Fibroblast of lung (primary cell): ENCODE results near the gene S100A9. TPM values are rescaled to one million over a fixed set of nuclear protein-coding genes. Genes with fewer than 3 reads are reported as not detected.
"Not testable (repeated sequence)": the region's sequence is repeated elsewhere in the genome, so short reads cannot be mapped to it uniquely, and the experiment has no call there.

Experiments used
- DNase-seq, 2 donors: peaks; one replicate each; pipeline versions ENCODE4 v3.0.0 to v3.0.0-alpha.2; 2010; ENCODE audit warnings: low read depth in 2 of 2
- H2AFZ ChIP-seq: 2 replicates; pipeline ENCODE4 v1.5.1; 2012; ENCODE audit warnings: low read length, control low read depth, inconsistent platforms
- H3K27ac ChIP-seq: 2 replicates; pipeline ENCODE4 v1.5.1; 2011; ENCODE audit warnings: low read length, control low read depth; ENCODE audit not compliant: insufficient read depth
- H3K27me3 ChIP-seq: 2 replicates; pipeline ENCODE4 v1.5.1; 2011; ENCODE audit warnings: mild to moderate bottlenecking, low read length; ENCODE audit not compliant: control insufficient read depth, insufficient read depth
- H3K36me3 ChIP-seq: 2 replicates; pipeline ENCODE4 v1.5.1; 2011; ENCODE audit warnings: low read length; ENCODE audit not compliant: control insufficient read depth, insufficient read depth
- H3K4me1 ChIP-seq: 2 replicates; pipeline ENCODE4 v1.5.1; 2011; ENCODE audit warnings: low read length; ENCODE audit not compliant: control insufficient read depth, insufficient read depth; ENCODE audit errors: extremely low read depth
- H3K4me2 ChIP-seq: 2 replicates; pipeline ENCODE4 v1.5.1; 2011; ENCODE audit warnings: low read length, control low read depth; ENCODE audit not compliant: insufficient read depth; ENCODE audit errors: extremely low read depth
- H3K4me3 ChIP-seq, 4 experiments: fragments of 200-600 bp in 1 of 4; sonication (generic) in 1 of 4; replicated peaks in 1 of 4; 2 replicates each; pipeline ENCODE4 v1.5.1; 2011 to 2016; ENCODE audit warnings: low read length in 4 of 4, low read depth in 3 of 4, mild to moderate bottlenecking in 3 of 4, control low read depth in 2 of 4, inconsistent platforms in 1 of 4, mixed read lengths in 1 of 4; ENCODE audit not compliant: insufficient read depth in 1 of 4; ENCODE audit errors: control extremely low read depth in 1 of 4
- H3K79me2 ChIP-seq: 2 replicates; pipeline ENCODE4 v1.5.1; 2012; ENCODE audit warnings: mild to moderate bottlenecking, low read length, inconsistent platforms; ENCODE audit not compliant: control insufficient read depth, insufficient read depth
- H3K9ac ChIP-seq: 2 replicates; pipeline ENCODE4 v1.5.1; 2011; ENCODE audit warnings: mild to moderate bottlenecking, low read length, control low read depth; ENCODE audit not compliant: insufficient read depth
- H3K9me3 ChIP-seq: 2 replicates; pipeline ENCODE4 v1.5.1; 2012; ENCODE audit warnings: low read depth, low read length; ENCODE audit not compliant: control insufficient read depth, insufficient read depth
- H4K20me1 ChIP-seq: 2 replicates; pipeline ENCODE4 v1.5.1; 2011; ENCODE audit warnings: low read length; ENCODE audit not compliant: control insufficient read depth, insufficient read depth; ENCODE audit errors: extremely low read depth
- EZH2 ChIP-seq: IDR thresholded peaks from 2 replicates; pipeline ENCODE4 v1.5.1; 2012; ENCODE audit warnings: low read length, control low read depth, mild to moderate bottlenecking; ENCODE audit errors: missing control alignments
- polyA plus RNA-seq, 2 donors: library from polyadenylated mRNA; depleted of rRNA in 1 of 2; stranded (reverse) in 1 of 2; unstranded in 1 of 2; fragments of >200 nt; gene quantifications; 2 replicates each; pipeline ENCODE4 v1.2.1, GENCODE V29; 2011 to 2012; ENCODE audit warnings: missing spikeins in 1 of 2
- total RNA-seq: library from RNA; depleted of rRNA; stranded (reverse); fragments of >200 nt; gene quantifications from 2 replicates; pipeline ENCODE4 v1.2.1, GENCODE V29; 2014
- TF ChIP-seq, protein P1 (sequence below), 2 donors: IDR thresholded peaks in 1 of 2; conservative IDR thresholded peaks in 1 of 2; 1 replicate in 1 of 2; 2 replicates in 1 of 2; pipeline ENCODE4 v1.5.1; 2011 to 2012; ENCODE audit warnings: low read length in 2 of 2, control low read depth in 1 of 2, inconsistent platforms in 1 of 2, low read depth in 1 of 2, mild to moderate bottlenecking in 1 of 2

The S100A9 gene
- total and polyA plus RNA-seq, 2 donors (not counting 1 experiment from before 2014, with no cell fraction given) = not detected

DNA sequence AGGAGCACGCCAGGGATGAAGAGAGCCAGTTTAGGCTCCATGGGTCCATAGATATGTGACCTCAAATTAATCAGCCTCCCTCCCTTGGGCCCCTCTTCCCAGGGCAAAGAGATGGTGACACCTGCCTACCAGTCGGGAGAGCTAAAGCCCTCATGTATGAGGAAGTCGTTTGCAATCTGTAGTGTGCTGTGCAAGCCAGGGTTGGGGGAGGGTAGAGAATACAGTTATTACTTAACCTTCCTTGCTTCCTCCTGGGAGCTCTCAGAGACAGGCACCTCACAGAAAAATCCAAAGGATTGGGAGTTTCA, 13.0 kb upstream of the S100A9 start:
- H3K27ac ChIP-seq = no peak overlapping the region
- no peak overlapping the region for H3K4me2 ChIP-seq
- no peaks in the 10 kb centered on the region for H3K9me3 ChIP-seq
- peaks cover 12% of the 10 kb centered on the region for H3K27me3 ChIP-seq
- no peak overlapping the region for H2AFZ ChIP-seq
- H4K20me1 ChIP-seq = no peaks in the 10 kb centered on the region
- no peak for TF ChIP-seq EZH2
- TF ChIP-seq, protein P1, sequence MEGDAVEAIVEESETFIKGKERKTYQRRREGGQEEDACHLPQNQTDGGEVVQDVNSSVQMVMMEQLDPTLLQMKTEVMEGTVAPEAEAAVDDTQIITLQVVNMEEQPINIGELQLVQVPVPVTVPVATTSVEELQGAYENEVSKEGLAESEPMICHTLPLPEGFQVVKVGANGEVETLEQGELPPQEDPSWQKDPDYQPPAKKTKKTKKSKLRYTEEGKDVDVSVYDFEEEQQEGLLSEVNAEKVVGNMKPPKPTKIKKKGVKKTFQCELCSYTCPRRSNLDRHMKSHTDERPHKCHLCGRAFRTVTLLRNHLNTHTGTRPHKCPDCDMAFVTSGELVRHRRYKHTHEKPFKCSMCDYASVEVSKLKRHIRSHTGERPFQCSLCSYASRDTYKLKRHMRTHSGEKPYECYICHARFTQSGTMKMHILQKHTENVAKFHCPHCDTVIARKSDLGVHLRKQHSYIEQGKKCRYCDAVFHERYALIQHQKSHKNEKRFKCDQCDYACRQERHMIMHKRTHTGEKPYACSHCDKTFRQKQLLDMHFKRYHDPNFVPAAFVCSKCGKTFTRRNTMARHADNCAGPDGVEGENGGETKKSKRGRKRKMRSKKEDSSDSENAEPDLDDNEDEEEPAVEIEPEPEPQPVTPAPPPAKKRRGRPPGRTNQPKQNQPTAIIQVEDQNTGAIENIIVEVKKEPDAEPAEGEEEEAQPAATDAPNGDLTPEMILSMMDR (conservative IDR thresholded peaks at IDR 0.05 in 1 of 2, IDR thresholded peaks at IDR 0.05 in 1 of 2; ENCODE audit: low read depth in 1 of 2, low read length in 2 of 2) = no peak
- H3K79me2 ChIP-seq = no peaks in the 10 kb centered on the region
- DNase-seq = no peak
- H3K4me3 ChIP-seq = no peak overlapping the region
- no peaks in the 10 kb centered on the region for H3K4me1 ChIP-seq
- H3K36me3 ChIP-seq = no peaks in the 10 kb centered on the region
- no peak overlapping the region for H3K9ac ChIP-seq

DNA sequence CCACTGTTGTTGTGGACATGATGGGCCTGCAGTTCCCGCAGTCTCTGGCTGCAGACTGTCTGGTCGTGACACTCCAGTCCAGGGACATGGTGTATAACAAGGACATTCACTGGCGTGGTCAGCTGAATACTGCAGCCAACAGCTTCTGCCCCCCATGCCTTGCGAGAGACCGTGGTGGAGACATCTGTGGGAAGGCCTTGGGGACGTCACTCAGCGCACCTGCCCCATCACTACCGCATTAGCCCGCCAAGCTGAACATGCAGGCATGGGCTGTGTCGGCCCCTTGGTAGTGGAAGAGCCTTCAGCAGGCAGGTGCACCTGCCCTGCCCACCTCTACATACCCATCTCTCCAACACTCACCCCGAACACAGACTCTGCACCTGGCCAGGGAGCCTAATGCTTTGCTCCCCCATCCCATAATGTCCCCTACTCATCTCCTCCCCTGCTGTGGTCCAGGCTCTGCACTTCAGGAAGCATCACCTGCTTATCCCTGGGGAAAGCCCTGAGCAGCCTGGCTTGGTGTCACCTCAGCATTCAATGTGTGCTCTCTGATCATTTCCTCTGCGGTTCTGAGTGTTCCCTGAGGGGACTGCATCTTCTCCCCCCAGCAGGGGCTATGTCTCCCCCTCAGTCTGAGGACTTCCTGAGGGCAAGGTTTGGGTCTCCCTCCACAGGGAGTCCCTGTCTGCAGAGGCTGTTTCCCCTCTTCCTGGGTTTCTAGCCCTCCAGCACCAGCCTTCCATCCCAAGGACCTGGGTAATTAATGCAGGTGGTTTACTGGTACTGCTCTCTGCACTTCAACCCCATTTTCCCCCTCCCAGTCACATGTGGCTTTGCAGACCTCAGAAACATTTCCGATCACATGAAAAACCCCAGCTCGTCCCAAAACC, 12.2 kb upstream of the S100A9 start:
- Histone ChIP-seq H3K9ac (no peak overlapping the region), H3K4me3 (no peak overlapping the region), H3K79me2 (no peaks in the 10 kb centered on the region), H3K9me3 (no peaks in the 10 kb centered on the region), H3K4me2 (no peak overlapping the region), H2AFZ (no peak overlapping the region), H3K27ac (no peak overlapping the region), H3K27me3 (peaks cover 12% of the 10 kb centered on the region), H4K20me1 (no peaks in the 10 kb centered on the region), H3K36me3 (no peaks in the 10 kb centered on the region), H3K4me1 (no peaks in the 10 kb centered on the region)
- DNase-seq = no peak
- TF ChIP-seq, protein P1 (conservative IDR thresholded peaks at IDR 0.05 in 1 of 2, IDR thresholded peaks at IDR 0.05 in 1 of 2; ENCODE audit: low read depth in 1 of 2, low read length in 2 of 2) = no peak
- no peak for TF ChIP-seq EZH2

DNA sequence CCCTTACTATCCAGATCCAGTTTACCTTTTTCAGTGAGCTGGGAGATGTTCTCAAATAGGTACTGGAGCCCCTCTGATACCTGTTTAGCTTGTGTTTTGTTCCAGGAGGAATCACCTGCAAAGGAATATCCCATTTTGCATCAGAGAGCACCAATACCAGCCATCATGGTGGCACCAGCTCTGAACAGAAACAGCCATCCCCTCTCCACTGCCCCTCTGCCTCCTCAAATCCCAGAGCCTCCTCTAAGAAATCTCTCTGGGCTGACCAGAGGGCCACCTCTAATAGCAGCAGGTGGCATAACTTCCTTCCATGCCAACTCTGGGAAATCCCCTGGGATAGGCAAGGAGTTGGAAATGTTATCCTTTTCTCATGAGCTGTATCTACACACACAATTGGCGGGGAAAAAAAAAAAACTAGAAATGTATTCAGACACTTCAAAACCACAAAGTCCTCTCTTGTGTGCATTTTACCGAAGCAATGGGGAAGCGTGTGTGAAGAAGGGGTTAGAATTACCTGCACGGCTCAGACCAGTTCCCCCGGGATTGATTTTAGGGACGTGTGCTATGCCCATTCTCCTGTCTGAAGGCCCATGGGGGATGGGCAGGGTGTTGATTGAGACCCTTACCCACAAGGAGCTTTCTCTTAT, 11.5 kb upstream of the S100A9 start:
- Histone ChIP-seq H3K79me2 (no peaks in the 10 kb centered on the region), H3K9ac (no peak overlapping the region), H3K36me3 (no peaks in the 10 kb centered on the region), H2AFZ (no peak overlapping the region), H4K20me1 (no peaks in the 10 kb centered on the region), H3K27ac (no peak overlapping the region), H3K4me1 (no peaks in the 10 kb centered on the region), H3K4me2 (no peak overlapping the region), H3K9me3 (no peaks in the 10 kb centered on the region), H3K27me3 (peaks cover 12% of the 10 kb centered on the region), H3K4me3 (no peak overlapping the region)
- TF ChIP-seq, protein P1 (conservative IDR thresholded peaks at IDR 0.05 in 1 of 2, IDR thresholded peaks at IDR 0.05 in 1 of 2; ENCODE audit: low read depth in 1 of 2, low read length in 2 of 2) = no peak
- TF ChIP-seq EZH2 = no peak
- DNase-seq = no peak

DNA sequence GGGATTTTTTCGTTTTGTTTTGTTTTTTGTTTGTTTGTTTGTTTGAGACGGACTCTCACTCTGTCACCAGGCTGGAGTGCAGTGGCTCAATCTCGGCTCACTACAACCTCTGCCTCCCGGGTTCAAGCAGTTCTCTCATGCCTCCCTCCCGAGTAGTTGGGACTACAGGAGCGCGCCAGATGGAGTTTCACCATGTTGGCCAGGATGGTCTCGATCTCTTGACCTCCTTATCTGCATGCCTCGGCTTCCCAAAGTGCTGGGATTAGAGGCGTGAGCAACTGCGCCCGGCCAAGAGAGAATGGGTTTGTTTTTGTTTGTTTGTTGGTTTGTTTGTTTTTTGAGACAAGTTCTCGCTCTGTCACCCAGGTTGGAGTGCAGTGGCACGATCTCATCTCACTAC, 10.6 kb upstream of the S100A9 start:
- not testable (repeated sequence) for H2AFZ ChIP-seq, H3K36me3 ChIP-seq, H3K27ac ChIP-seq, H3K9me3 ChIP-seq, H3K4me2 ChIP-seq, DNase-seq, H3K9ac ChIP-seq, H3K4me3 ChIP-seq, H3K4me1 ChIP-seq, H4K20me1 ChIP-seq, H3K79me2 ChIP-seq
- H3K27me3 ChIP-seq = peaks cover 12% of the 10 kb centered on the region
